ENCODE measurements around the gene TOM1L2. TPM values are rescaled to one million over a fixed set of nuclear protein-coding genes. Genes with fewer than 3 reads are reported as not detected.

Gene TOM1L2
- total and polyA plus RNA-seq, 2 donors (not counting 1 experiment from before 2014, with no cell fraction given): 33.9 to 35.9 TPM

DNA sequence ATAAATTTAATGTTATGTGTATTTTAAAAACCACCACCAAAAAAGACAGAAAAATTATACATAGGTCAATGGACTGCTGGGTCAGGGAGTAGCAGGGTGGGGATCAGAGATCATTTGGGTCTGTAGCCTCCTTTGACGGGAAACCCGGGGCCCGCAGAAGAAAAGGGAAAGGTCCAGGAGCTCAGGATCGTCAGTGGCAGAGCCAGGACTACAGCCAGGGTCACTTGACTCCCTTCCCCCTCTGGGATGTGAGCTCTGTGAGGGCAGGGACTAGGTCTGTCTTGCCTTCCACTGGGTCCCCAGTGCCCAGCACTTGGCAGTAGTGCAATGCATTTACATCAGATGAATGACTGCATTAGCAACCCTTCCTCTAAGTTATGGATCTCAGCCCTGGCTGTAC is 62.1 kb downstream of the TOM1L2 start:
- H3K27ac ChIP-seq (ENCODE audit: insufficient read depth, low read length): no peak overlapping the region

GRCh38 chr17:17909078-17909477 is 63.1 kb downstream of the TOM1L2 start:
- no peaks in the 10 kb centered on the region for H4K20me1 ChIP-seq (ENCODE audit: control insufficient read depth, extremely low read depth, insufficient read depth, low read length)
- TF ChIP-seq, protein P1, sequence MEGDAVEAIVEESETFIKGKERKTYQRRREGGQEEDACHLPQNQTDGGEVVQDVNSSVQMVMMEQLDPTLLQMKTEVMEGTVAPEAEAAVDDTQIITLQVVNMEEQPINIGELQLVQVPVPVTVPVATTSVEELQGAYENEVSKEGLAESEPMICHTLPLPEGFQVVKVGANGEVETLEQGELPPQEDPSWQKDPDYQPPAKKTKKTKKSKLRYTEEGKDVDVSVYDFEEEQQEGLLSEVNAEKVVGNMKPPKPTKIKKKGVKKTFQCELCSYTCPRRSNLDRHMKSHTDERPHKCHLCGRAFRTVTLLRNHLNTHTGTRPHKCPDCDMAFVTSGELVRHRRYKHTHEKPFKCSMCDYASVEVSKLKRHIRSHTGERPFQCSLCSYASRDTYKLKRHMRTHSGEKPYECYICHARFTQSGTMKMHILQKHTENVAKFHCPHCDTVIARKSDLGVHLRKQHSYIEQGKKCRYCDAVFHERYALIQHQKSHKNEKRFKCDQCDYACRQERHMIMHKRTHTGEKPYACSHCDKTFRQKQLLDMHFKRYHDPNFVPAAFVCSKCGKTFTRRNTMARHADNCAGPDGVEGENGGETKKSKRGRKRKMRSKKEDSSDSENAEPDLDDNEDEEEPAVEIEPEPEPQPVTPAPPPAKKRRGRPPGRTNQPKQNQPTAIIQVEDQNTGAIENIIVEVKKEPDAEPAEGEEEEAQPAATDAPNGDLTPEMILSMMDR (conservative IDR thresholded peaks at IDR 0.05 in 1 of 2, IDR thresholded peaks at IDR 0.05 in 1 of 2; ENCODE audit: low read depth in 1 of 2, low read length in 2 of 2): no peak
- TF ChIP-seq EZH2 (IDR thresholded peaks at IDR 0.05; ENCODE audit: low read length, missing control alignments): no peak

More for the DNA sequence above, 62.1 kb downstream of the TOM1L2 start:
- TF ChIP-seq EZH2 (IDR thresholded peaks at IDR 0.05; ENCODE audit: low read length, missing control alignments): no peak
- TF ChIP-seq, protein P1 (conservative IDR thresholded peaks at IDR 0.05 in 1 of 2, IDR thresholded peaks at IDR 0.05 in 1 of 2; ENCODE audit: low read depth in 1 of 2, low read length in 2 of 2): no peak
- Histone ChIP-seq H3K9me3 (ENCODE audit: control insufficient read depth, insufficient read depth, low read depth, low read length) (no peaks in the 10 kb centered on the region), H3K4me3 (replicated peaks in 1 of 4; ENCODE audit: control extremely low read depth in 1 of 4, insufficient read depth in 1 of 4, low read depth in 3 of 4, low read length in 4 of 4) (no peak overlapping the region), H3K9ac (ENCODE audit: insufficient read depth, low read length) (no peak overlapping the region), H4K20me1 (ENCODE audit: control insufficient read depth, extremely low read depth, insufficient read depth, low read length) (no peaks in the 10 kb centered on the region), H3K79me2 (ENCODE audit: control insufficient read depth, insufficient read depth, low read length) (no peaks in the 10 kb centered on the region), H3K4me2 (ENCODE audit: extremely low read depth, insufficient read depth, low read length) (no peak overlapping the region), H3K4me1 (ENCODE audit: control insufficient read depth, extremely low read depth, insufficient read depth, low read length) (peaks cover 14% of the 10 kb centered on the region), H3K27me3 (ENCODE audit: control insufficient read depth, insufficient read depth, low read length) (no peaks in the 10 kb centered on the region), H3K36me3 (ENCODE audit: control insufficient read depth, insufficient read depth, low read length) (no peaks in the 10 kb centered on the region), H2AFZ (ENCODE audit: low read length) (no peak overlapping the region)
- no peak for DNase-seq (ENCODE audit: low read depth in 2 of 2)

DNA sequence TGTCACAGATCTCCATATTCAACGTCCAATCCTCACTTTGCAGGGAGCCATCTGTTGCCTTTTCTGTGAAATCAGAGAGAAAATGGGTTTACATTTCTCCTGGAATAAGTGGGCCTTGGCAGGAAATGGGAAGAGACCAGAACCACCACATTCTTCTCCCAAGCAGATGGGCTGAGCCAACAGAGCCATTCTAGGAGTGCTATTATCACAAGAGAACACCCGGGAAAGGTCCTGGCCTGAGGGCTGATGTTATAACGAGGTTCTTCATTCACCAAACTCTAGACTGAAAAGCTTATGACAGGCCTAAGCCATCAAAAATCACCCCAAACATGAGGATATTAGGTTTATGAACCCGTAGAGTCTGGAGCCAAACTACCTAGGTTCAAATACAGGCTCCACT is 64.7 kb downstream of the TOM1L2 start:
- H3K9ac ChIP-seq (ENCODE audit: insufficient read depth, low read length): no peak overlapping the region

More at GRCh38 chr17:17909078-17909477, 63.1 kb downstream of the TOM1L2 start:
- no peak overlapping the region for H3K4me2 ChIP-seq (ENCODE audit: extremely low read depth, insufficient read depth, low read length)
- no peaks in the 10 kb centered on the region for H3K9me3 ChIP-seq (ENCODE audit: control insufficient read depth, insufficient read depth, low read depth, low read length)
- H2AFZ ChIP-seq (ENCODE audit: low read length): no peak overlapping the region
- no peaks in the 10 kb centered on the region for H3K36me3 ChIP-seq (ENCODE audit: control insufficient read depth, insufficient read depth, low read length)
- H3K4me1 ChIP-seq (ENCODE audit: control insufficient read depth, extremely low read depth, insufficient read depth, low read length): peaks cover 9% of the 10 kb centered on the region
- no peaks in the 10 kb centered on the region for H3K79me2 ChIP-seq (ENCODE audit: control insufficient read depth, insufficient read depth, low read length)
- H3K9ac ChIP-seq (ENCODE audit: insufficient read depth, low read length): no peak overlapping the region
- H3K27me3 ChIP-seq (ENCODE audit: control insufficient read depth, insufficient read depth, low read length): no peaks in the 10 kb centered on the region
- no peak overlapping the region for H3K27ac ChIP-seq (ENCODE audit: insufficient read depth, low read length)
- no peak overlapping the region for H3K4me3 ChIP-seq (replicated peaks in 1 of 4; ENCODE audit: control extremely low read depth in 1 of 4, insufficient read depth in 1 of 4, low read depth in 3 of 4, low read length in 4 of 4)
- no peak for DNase-seq (ENCODE audit: low read depth in 2 of 2)

More for the DNA sequence above, 64.7 kb downstream of the TOM1L2 start:
- Histone ChIP-seq H3K4me3 (replicated peaks in 1 of 4; ENCODE audit: control extremely low read depth in 1 of 4, insufficient read depth in 1 of 4, low read depth in 3 of 4, low read length in 4 of 4) (no peak overlapping the region), H3K36me3 (ENCODE audit: control insufficient read depth, insufficient read depth, low read length) (no peaks in the 10 kb centered on the region), H3K27ac (ENCODE audit: insufficient read depth, low read length) (no peak overlapping the region), H4K20me1 (ENCODE audit: control insufficient read depth, extremely low read depth, insufficient read depth, low read length) (no peaks in the 10 kb centered on the region), H3K9me3 (ENCODE audit: control insufficient read depth, insufficient read depth, low read depth, low read length) (no peaks in the 10 kb centered on the region), H3K4me1 (ENCODE audit: control insufficient read depth, extremely low read depth, insufficient read depth, low read length) (peaks cover 2% of the 10 kb centered on the region), H2AFZ (ENCODE audit: low read length) (no peak overlapping the region), H3K4me2 (ENCODE audit: extremely low read depth, insufficient read depth, low read length) (no peak overlapping the region), H3K27me3 (ENCODE audit: control insufficient read depth, insufficient read depth, low read length) (no peaks in the 10 kb centered on the region), H3K79me2 (ENCODE audit: control insufficient read depth, insufficient read depth, low read length) (no peaks in the 10 kb centered on the region)
- no peak for TF ChIP-seq EZH2 (IDR thresholded peaks at IDR 0.05; ENCODE audit: low read length, missing control alignments)
- TF ChIP-seq, protein P1 (conservative IDR thresholded peaks at IDR 0.05 in 1 of 2, IDR thresholded peaks at IDR 0.05 in 1 of 2; ENCODE audit: low read depth in 1 of 2, low read length in 2 of 2): no peak
- DNase-seq (ENCODE audit: low read depth in 2 of 2): no peak

Measured in fibroblast of lung (primary cell).